SHP77 (cell line): Measurements from ENCODE around the gene UBAP2L.
"Not testable (repeated sequence)": the region's sequence is repeated elsewhere in the genome, so short reads cannot be mapped to it uniquely, and the experiment has no call there.

ENCODE experiments used
- DNase-seq, 2 experiments: peaks; one replicate each; lab custom pipeline; 2025; lab: John Stamatoyannopoulos, UW

Gene UBAP2L

DNA sequence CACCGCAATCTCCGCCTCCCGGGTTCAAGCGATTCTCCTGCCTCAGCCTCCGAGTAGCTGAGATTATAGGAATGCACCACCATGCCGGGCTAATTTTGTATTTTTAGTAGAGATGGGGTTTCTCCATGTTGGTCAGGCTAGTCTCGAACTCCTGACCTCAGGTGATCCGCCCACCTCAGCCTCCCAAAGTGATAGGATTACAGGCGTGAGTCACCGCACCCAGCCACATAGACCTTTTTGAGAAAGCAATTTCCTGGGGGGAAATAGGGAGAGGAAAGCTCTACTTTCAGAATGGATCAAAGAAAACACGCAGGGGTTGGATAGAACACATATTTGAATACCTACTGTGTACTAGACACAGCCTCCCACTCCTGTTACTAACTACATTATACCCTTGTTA, 15.0 kb upstream of the UBAP2L start:
- DNase-seq = not testable (repeated sequence)

DNA sequence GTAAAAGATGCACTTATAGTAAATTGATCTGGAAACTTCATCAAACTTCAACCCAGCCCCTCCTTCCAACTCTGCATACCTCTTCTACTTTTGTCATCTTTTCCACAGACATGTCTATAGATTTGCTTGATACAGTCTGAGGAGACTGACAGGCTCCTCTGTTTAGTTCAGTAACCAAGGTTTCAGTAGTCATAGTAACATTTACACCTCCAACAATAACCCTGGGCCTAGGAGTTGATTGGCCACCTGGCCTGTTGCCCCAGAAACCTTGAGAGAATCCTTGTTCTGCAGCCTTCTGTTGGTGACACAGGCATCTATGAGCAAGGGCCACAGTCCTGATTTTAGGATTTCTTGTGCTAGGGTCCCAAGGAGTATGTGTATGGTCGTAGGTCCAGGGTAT, 14.6 kb upstream of the UBAP2L start, which contains the start of gene CFAP141:
TSS of gene CFAP141 (minus strand) at position 138 of the 400 bp plus-strand sequence. CDS start at position 112, 26 bp downstream.
- DNase-seq = peak in 1 of 2 experiments; percentile 15

DNA sequence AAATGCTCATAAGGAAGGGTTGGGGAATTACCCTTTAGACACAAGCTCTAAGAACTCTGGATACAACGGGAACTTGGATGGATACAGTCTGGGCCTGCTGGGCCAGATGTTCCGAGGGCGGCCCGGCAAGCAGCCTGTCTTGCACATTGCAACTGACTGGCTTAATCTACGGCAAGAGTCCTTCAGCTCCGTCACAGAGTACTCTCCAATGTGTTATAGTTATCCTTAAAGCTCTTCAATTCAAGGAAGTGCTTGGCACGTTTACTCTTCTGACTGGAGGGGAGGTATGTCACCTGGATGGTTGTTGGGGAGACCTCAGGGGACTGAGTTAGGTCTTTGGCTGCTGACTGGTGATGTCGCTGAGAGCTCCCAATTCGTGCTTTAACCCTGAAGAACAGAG, 13.5 kb upstream of the UBAP2L start:
- no peak for DNase-seq

DNA sequence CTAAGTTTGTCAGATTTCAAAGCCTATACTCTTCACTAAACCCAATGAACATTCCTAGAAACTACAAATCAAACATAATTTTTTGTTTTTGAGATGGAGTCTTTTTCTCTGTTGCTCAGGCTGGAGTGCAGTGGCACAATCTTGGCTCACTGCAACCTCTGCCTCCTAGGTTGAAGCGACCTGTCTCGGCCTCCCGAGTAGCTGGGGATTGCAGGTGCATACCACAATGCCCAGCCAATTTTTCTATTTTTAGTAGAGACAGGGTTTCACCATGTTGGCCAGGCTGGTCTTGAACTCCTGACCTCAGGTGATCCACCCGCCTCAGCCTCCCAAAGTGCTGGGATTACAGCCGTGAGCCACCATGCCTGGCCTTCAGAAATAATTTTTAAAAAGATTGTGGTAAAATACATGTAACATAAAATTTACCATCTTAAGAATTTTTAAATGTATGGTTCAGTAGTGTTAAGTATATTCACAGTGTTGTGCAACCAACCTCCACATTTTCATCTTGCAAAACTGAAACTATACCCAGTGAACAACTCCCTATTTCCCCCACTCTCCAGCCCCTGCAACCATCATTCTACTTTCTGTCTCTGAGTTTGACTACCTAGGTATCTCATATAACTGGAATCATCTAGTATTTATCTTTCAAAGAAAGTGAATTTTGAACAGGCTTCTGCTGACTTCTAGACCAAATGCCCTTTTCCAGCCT, 11.9 kb upstream of the UBAP2L start:
- no peak for DNase-seq

DNA sequence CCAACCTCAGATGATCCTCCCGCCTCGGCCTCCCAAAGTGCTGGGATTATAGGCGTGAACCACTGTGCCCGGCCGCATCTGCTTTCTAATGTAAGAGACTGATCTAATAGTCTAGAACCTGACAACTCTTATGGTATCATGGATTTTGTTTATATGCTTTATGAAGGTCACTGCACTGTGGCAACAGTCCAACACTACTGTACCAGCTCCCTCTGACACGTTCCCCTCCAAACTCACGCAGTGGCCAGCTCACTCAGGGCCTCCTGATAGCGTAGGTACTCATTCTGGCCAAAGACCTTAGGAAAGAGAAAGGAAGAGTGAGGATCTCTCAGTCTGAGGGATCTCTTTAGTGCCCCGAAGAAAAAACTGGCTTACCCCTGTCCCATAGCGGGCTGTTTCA, 8.7 kb upstream of the UBAP2L start:
- no peak for DNase-seq

DNA sequence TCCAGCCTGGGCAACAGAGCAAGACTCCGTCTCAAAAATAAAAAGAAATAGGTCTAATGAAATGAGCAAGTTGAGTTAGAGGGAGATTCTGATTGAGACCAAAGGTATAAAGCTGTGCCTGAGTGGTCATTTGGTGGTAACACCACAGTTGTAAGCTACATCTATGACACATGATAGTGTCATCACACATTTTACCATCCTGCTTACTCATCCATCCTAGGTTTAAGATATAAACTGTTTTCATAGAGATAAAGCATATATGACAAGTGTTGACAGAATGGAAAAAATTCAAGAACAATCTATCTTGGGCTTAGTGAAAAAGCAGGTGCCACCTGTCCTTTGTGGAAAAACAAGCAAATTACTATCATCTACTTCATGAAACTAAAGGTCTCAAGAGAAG, 7.5 kb upstream of the UBAP2L start:
- DNase-seq = no peak

DNA sequence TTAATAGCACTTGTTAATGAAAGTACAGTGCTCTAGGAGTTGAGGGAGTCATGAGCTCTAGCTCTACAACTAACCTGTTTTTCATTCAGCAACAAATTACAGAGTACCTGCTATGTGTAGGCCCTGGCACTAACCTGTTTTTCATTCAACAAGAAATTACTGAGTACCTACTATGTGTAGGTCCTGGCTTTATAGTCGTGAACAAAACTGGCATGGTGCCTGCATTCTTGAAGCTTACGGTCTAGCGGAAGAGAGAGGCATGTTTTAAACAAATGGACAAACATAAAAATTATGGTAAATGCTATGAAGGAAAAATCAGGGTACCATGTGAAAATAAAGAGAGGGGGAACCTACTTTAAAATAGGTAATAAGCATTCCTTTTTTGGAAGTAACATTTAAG, 2.2 kb upstream of the UBAP2L start:
- no peak for DNase-seq

DNA sequence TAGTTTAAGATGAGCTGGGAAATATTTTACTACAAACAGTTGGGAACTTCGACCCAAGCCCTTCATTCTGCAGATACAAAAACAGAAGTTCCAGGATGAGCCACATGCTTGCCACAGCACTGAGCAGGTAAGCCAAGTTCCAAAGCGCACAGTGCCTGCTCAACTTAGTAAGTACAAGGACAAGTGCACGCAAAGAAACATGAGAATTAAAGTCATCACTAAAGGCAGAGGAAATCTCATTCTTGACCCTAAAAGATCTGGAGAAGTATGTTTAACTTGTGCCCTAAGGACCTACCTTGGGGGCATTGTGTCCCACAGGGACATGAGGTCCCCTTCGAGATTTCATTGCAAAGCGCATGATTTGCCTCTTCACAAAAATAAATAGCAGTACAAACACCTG, 1.2 kb upstream of the UBAP2L start:
- peak in 1 of 2 experiments; percentile 12 for DNase-seq

DNA sequence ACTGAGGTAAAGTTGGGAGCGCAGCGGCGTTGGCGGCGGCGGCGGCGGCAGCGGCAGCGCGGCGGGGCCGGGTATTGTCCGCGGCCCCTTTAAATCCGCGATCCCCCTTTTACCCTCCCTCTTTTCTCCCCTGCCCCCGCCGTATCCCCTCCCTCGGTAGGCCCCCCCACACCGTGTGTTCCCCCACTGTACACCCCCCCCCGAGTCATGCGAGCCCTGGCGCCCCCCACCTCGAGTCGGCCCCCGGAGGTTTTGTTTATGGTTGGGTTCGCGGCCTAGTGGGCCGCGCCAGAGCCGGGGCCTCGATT, 169 bp downstream of the UBAP2L start:
- DNase-seq = no peak

DNA sequence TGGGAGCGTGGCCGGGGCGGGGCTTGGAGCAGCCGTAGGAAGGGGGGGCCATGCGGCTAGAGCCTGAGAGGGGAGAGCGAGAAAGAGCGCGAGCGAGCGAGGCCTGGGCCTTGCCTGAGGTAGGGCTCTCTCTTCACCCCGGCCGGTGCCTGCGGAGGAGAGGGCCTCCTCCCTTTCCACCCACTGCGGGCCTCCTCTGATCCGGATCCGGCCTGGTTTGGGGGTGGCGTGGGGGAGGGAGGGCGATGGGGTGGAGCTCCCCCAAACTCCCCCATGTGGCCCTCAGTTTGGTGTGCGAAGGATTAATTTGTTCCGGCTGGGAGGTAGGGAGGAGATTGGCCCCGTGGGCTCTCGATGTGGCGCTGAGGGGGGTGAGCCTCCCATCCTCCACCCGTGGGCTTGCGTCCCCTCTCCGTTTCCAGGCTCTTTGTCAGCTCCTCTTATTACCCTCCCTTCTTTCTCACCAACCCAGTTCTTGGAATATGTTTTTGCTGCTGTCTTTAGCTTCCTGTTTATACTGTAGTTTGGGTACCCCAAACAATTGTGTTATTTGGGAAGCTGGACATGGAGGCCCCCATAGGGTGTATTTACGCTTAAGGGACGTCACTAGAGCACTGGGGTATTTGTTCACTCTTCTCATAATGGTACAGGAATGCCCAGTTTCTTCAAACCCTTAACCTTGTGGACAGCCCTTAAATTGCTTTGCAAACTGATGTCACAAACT, 685 bp downstream of the UBAP2L start:
- peak; percentile 43 to 49 for DNase-seq

DNA sequence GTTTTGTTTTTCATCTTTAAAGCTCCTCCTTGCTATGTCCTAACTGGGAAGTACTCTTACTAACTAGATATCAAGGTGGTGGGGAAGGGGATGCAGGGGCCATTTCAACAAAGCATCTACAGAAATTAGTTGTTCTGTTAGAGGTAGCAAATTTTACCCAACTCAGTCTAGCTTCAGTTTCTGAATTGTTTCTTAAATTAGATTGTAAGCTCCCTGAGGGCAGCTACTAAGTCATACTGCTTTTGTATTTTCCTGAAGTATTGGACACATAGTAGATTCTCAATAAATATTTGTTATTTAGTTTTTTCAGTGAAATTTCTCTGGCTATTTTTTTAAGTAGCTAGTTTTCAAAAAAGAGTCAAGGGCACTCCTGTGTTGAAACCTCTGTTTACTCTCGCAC, 1.8 kb downstream of the UBAP2L start:
- DNase-seq = no peak

DNA sequence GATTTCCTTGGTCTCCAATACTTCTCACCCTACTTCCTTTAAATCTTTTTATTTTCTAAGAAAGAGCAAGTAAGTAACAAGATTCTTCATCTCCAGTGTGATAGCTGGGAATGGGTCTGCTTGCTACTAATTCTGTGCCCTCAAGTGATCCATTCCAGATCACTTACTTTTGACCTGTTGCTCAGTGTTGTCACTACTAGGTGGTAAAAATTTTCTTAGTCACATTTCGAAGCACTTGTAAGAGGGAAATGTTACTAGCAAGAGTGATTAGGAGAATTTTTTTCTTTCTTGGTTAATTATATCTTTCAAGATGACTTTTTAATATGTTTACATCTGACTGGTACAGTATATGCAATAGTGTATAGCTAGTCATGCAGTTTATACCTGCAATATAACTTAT, 2.2 kb downstream of the UBAP2L start:
- no peak for DNase-seq

DNA sequence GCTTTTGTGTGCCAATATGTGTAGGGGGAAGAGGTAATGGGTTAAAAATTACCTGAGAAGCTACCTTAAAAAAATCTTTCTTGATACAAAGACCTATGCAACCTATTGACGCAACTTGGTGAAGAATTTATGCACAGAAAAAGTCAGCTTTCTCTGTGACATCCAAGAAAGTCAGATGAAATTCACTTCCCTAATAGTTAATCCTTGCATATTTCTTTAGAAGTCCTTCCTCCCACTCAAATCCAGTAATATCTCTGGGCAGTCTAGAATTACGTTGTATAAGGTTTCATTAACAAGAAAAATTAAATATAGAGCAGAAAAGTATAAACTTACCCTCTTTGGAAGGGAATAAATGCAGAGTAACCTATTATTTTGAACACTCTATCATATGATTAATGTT, 2.9 kb downstream of the UBAP2L start:
- DNase-seq = no peak

DNA sequence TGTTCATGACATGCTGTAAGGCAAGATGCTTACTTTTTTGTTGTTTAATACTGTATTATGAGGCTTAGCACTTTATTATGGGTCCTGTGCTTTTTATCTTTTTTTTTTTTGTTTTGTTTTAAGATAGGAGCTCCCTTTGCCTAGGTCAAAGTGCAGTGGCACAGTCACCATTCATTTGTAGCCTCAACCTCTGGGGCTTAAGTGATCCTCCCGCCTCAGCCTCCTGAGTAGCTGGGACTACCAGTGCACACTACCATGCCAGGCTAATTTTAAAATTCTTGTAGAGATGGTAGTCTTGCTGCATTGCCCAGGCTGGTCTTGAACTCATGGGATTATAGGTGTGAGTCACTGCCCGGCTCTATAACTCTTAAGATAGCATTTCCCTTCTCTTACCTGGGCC, 4.6 kb downstream of the UBAP2L start:
- DNase-seq = no peak

DNA sequence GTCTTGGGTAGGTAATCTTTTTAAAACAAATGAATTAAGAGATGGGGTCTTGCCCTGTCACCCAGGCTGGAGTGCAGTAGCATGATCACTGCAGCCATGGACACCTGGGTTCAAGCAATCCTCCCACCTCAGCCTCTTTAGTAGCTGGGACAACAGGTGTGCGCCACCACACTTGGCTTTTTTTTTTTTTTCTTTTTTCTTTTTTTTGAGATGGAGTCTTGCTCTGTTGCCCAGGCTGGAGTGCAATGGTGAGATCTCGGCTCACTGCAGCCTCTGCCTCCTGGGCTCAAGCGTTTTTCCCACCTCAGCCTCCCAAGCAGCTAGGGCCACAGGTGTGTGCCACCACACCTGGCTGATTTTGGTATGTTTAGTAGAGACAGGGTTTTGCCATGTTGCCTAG, 10.4 kb downstream of the UBAP2L start:
- not testable (repeated sequence) for DNase-seq

DNA sequence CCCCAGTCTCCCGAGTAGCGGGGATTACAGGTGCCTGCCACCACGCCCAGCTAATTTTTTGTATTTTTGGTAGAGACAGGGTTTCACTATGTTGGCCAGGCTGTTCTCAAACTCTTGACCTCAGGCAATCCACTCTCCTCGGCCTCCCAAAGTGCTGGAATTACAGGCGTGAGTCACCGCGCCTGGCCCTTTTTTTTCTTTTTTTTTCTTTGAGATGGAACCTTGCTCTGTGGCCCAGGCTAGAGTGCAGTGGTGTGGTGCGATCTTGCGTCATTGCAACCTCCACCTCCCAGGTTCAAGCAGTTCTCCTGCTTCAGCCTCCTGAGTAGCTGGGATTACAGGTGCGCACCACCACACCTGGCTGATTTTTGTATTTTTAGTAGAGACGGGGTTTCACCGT, 12.4 kb downstream of the UBAP2L start:
- not testable (repeated sequence) for DNase-seq

DNA sequence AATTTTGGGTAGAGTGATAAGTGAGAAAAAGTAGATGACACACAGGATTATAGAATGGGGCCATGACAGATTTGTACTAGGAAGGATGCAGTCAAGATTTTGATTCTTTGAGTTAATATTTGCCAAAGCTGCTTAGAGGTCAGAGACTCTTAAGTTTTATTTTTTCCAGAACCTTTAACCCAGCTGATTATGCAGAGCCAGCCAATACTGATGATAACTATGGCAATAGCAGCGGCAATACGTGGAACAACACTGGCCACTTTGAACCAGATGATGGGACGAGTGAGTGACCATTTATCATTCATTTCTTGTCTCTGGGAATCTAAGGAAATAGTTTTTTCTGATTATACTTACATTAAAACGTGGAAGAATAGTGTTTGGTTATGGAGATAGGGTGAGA, 16.1 kb downstream of the UBAP2L start:
- no peak for DNase-seq

DNA sequence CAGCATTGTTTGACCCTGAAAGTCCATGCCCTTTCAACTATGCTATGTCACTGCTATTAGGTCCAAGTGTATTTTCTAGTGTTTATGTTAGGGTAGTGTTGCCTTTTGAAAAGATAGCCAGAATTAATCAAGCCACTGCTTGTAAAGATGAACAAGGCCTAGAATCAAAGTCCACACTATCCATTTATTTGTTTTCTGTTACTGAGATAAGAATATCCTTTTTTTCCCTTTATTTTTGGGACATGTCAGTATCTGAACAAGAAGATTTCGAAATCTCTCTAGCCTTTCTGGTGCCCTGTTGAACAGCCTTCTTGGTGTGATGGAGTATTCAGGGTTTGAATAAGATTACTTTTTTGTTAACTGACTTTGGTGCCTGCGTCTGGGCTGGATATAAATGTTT, 16.7 kb downstream of the UBAP2L start:
- no peak for DNase-seq

DNA sequence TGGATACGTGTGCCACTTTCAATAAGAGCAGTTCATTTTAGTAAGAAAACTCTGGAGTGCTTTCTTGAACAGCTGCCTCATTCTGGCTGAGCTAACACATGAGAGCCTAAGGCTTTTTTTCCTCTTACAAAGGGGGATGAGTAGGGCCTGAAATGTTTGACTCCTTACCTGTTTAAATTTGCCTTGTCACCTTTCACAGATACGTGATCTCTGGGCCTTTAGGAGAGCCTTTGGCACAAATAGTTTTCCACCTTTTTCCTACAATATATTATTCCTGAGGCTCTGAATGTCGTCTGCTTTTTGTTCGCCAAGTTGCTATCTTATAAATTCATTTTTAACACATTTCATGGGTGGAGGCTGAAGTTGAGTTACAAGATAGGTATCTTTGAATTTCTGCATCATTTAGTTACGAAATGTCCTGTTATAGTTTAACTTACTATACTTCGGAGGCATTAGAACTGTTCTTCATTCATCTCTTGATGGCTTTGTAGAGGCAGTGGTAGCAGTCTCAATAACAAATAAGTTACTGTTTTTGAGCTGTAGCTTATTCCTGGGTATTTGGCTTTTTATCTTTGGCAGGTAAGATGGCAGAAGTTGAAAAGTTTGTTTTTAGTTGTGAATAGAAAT, 17.2 kb downstream of the UBAP2L start:
- no peak for DNase-seq

DNA sequence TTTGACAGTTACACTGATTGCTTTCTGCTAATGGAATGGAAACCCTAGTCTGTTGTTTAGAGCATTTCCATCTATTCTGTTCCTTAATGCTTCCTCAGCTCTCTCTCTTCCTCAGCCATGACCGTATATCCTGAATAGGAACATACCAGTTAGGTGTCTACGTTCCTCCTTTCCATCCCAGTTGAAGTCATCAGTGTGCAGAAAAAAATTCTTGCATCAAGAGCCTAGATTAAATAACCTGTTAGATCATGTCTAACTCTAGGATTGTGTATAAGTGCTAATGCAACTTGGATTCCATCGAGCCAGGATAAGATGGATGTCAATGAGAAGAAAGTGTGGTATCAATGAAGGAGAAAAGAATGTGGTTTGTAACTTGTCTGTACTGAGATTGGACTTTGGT, 18.7 kb downstream of the UBAP2L start:
- no peak for DNase-seq

DNA sequence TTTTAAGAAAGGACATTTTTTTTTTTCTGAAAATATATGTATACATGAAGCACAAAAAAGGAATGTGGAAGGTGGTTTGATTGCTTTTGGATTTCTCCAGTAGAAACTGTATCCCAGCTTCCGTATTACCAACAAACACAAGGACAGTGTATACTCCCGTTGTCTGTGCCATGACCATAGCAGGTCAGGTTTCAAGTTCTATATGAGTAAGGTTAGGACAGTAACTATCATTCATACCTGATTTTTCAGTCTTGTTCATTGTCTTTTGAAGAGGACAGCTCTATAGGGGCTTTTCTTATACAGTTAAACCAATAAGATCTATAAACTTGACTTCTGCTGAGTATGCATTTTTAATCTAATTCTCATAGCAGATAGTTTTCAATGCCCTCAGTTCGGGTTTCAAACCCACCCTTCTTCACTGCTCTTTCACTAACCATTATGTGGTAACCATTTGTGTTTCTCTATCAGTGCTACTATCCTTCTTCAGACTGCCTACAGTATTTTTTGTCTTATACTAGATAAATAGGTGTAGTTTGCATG, 19.6 kb downstream of the UBAP2L start:
- DNase-seq = no peak

DNA sequence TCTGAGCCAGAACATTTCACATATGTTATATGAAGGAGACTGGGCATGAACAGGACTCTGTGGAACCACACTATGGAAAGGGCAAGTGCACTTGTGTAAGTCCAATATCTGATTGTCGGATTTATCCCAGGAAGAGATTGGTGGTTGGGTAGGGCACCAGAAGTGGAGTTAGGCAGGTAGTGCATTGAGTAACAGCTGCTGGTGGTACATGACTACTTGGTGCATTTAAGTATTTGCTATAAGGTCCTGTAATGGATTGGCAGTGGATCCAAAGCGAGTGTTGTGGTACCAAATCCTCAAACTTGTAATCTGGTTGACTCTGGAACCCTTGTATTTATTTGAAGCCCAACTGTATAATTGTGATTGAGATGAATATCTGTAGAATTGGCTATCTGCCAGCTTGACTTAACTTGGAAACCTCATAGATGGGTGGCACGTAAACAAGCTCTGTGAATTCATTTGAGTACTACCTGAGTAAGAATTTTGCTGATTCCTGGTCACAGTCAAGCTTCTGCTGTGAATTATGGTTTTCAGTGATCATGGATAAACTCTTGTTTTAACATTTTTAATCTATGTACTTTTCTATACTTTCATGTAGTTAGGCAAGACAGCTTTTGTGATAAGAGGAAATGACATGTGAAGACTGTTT, 21.1 kb downstream of the UBAP2L start:
- DNase-seq = no peak

DNA sequence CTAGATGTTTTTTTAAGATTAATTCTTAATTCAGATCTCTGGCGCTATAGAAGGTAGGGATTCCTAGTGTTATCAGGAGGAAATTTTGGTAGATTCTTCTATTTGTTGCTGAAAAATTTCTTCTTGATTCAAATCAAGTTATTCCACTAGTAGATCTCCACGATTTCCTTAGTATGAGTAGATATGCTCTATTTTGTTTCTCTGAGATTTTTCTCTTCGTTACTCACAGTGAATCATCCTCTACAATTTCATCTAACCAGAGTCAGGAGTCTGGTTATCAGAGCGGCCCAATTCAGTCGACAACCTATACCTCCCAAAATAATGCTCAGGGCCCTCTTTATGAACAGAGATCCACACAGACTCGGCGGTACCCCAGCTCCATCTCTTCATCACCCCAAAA, 32.9 kb downstream of the UBAP2L start:
- no peak for DNase-seq
